SHP77 treated with DMSO at 0.1 percent for 48 hours (cell line): Measurements from ENCODE around the gene LAMA1.
"Not testable (repeated sequence)": the region's sequence is repeated elsewhere in the genome, so short reads cannot be mapped to it uniquely, and the experiment has no call there.

ENCODE experiments used
- DNase-seq: peaks from one replicate; lab custom pipeline; 2025; lab: John Stamatoyannopoulos, UW

Gene LAMA1

GRCh38 chr18:7117390-7118355 is at the start of gene LAMA1:
Gene LAMA1, minus strand, starts transcription at chr18:7117797. Its CDS starts 77 bp downstream, at chr18:7117720.
- DNase-seq, result no peak

DNA sequence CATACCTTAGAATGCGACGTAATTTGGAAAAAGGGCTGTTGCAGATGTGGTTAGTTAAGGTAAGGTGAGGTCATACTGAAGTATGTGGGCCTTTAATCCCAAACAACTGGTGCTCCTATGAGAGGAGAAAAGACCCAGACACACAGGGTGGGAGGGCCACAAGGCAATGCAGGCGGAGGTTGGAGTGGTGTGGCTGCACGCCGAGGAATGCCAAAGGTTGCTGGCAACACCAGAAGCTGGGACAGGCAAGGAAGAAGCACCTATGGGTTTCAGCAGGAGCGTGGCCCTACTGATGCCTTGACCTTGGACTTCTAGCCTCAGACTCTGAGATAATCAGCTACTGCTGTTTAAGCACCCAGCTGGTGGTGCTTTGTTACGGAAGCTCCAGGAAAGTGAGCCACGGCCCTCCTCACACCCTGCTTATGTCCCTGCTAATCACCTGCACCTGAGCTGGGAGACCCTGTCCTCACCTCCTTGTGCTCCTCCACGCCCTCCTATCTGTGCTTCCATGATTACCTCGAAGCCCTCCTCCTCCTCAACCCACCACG is 48.3 kb upstream of the LAMA1 start:
- no peak for DNase-seq

- DNase-seq, result no peak
Observed at GRCh38 chr18:7164323-7165004, 46.9 kb upstream of the LAMA1 start.

DNA sequence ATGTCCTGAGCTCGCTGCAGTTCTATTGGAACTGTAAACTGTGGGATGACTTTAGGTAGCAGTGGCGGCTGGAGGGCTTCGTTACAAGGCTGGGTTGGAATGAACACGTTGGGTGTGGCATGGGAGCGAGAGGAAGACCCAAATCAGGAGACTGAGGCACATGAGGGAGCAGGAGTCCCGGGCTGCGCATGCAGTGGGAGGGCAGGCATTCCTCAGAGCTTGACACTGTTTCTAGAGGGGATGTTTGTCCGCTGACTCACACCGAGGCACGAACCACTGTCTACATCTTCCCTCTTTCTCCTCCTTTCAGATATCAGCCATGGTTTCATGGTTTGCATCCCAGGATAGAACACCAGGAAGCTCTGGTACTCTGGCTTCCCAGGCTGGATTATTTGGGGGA is 40.6 kb upstream of the LAMA1 start:
- no peak for DNase-seq

- DNase-seq, result no peak
Observed at GRCh38 chr18:7157760-7158159, 40.2 kb upstream of the LAMA1 start.

- no peak for DNase-seq
Observed at GRCh38 chr18:7155887-7156286, 38.3 kb upstream of the LAMA1 start.

- DNase-seq, result no peak
Observed at GRCh38 chr18:7155092-7155491, 37.5 kb upstream of the LAMA1 start.

DNA sequence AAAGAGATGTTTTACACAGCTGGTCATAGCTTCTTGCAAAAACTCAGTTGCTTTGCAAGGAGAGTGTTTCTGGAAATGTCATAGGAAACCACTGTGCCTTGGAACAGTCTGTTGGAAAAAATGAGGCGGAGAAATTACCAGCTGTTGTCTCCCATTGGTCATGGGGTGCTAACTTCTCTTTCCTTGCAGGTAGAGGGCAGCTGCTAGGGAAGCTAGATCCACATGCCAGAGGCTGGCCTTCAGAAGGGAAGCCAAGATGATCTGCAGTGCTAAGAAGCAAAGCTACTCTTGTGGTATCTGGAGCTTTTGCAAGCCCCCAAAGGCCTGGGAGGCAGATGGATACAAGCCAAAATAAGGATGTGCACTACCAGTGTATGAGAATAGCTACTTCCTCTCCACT is 34.8 kb upstream of the LAMA1 start:
- no peak for DNase-seq

GRCh38 chr18:7147399-7147798 is 29.8 kb upstream of the LAMA1 start:
- no peak for DNase-seq

DNA sequence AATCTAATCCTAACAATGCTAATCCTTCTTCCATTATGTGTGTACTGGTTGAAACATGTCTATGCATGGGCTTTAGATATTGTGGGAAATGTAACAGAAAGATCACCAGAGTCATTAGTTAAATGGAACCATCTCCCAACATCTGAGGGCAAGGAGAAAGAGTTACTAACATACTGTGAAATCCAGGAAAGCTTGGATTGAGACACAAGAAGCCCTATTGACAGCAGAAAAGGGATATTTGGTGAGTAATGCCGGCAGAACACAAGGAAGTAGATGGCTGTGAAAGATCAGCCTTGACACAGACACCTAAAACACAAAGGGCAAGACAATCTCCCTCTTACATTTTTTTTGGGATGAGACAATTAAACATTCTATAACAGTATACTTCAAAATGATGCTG is 28.5 kb upstream of the LAMA1 start:
- DNase-seq, result no peak

- not testable (repeated sequence) for DNase-seq
Observed at GRCh38 chr18:7144921-7145320, 27.3 kb upstream of the LAMA1 start.

- DNase-seq, result no peak
Observed at GRCh38 chr18:7141287-7141686, 23.7 kb upstream of the LAMA1 start.

DNA sequence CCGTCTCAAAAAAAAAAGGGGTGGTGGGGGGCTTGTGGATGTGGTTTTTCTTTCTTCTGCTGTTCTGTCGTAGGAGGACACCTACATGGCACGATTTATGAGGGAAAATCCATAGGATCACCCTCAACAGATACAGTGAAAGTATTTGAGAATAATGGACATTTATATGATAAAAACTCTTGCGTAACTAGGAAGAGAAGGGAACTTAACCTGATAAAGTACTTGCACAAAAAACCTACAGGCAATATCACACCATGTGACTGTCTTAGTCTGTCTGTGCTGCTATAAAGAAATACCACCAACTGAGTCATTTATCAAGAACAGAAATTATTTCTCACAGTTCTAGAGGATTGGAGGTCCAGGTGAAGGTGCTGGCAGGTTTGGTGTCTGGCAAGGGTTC is 21.8 kb upstream of the LAMA1 start:
- no peak for DNase-seq

- no peak for DNase-seq
Observed at GRCh38 chr18:7133181-7133580, 15.6 kb upstream of the LAMA1 start.

DNA sequence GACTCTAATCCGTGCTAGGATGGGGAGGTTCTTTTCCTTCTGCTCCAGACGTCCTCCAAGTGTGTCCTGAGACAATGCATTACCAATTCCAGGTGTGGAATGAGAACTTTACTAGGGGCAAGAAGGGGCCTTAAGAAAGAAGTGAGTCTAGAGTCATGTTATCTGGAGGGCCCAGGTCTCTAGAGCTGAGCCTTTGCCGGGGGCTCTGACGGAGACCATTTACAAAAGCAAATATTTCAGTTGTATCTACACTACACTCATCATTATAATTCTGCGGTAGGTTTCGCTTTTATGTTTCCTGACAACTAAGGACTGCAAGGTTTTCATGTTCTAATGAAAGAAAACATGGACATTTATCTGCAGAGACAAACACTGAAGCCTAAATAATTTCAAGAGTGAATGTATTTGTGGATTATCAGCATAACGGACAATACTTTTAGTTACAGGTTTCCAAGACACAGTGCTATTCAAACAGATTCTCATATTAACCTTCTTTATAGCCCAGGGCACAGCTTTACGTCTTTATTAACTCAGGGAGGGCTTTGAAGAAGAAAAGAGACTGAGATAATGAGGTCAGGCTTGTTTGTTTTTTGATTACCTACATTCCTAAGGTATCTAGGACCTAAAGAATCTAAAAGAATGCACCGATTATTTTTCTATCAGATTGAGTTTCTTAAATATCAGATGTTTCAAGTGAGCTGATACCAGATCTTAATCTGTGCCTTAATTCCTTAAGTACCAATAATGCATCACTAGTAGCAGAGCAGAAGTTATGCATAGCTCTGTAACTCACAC is 15.0 kb upstream of the LAMA1 start:
- DNase-seq, result no peak

- no peak for DNase-seq
Observed at GRCh38 chr18:7122376-7122775, 4.8 kb upstream of the LAMA1 start.

GRCh38 chr18:7116792-7117389 is 706 bp downstream of the LAMA1 start:
- DNase-seq, result no peak

DNA sequence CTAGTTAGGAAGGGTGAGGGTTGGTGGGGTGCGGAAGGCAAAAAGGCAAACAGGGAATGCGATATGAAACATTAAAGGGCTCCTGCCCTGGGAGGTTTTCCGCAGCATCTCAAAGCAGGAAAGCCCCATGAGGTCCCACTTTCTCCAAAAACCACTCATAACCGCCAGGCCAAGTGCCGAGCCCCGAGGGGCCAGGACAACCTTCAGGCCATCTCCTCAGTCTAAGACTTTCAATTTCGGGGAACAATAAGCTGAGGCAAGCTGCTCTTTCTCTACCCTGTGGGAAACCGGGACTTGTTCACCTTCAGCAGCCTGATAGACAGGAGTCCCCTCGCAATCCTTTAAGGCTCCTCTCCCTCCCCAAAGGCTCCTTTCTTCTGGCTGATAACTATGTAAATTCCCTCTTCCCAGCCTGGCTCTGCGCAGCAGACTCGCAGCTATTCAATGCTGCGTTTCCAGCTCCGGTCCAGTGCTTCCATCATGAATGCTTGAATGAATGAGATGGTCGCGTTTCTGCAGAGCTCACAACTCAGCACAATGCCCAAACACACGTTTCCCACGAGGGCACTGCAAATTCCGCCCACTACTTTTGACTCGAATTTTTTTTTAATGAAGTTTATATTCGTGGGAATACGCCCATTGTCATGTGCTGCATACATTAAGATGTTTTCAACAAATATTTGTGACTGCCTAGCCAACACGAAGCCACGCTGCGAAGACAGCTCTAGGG is 1.4 kb downstream of the LAMA1 start:
- DNase-seq, result no peak

DNA sequence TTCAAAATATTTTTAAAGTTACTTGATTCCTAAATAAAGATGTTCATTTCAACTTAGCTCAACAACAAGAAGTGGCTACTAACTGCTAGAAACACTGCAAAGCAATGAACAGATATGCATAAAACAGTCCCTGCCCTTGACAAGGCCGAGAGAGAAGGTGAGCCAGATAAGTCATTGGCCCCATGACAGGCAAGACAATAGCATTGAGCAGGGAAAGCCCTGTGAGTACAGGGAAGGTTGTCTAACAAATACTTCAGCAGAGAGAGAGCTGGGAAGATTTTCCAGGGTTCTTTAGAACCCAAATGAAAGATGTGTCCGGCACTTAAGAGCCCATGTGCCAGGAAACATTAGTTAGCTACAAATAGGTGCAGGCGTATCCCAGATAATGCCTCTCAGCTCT is 4.7 kb downstream of the LAMA1 start:
- DNase-seq, result no peak

DNA sequence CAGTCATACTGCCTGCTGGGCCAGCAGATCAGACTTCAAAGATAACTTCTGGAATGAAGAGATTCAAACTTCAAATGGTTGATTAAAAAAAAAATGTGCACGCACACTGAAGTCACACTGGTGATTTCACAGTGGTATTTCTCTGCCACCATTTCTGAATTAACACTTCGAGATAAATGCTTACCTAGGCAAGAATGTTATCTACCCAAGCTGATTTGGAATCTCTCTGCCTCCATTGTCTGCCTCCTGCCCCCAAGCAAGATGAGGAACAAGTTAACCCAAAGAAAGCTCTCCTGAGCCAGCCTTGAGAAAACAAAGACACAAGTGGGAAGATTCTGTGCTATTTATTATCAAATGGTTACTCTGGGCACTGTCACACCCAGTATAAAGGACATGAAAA is 6.5 kb downstream of the LAMA1 start:
- DNase-seq, result no peak

DNA sequence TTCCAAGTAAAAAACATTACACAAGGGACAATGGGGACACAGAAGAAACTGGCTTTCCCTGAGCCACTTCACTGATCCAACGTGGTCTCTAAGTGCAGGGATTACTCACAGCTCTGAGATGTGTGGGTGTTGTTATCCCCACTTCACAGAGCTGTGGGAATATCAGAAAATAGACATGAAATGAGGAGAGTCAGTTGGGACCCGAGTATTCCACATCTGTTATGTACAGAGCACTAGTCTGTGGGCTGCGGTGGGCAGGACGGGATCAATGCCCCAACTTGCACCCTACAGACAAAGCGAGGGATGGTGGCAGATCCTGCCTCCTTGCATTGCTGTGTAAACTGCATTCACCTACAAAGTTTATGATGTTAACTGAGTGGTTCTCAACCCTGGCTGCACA is 11.7 kb downstream of the LAMA1 start:
- DNase-seq, result no peak
